GM12878 (cell line): ENCODE results near the gene CLDN14. TPM values are rescaled to one million over a fixed set of nuclear protein-coding genes. Genes with fewer than 3 reads are reported as not detected.

Experiments
- BCL11A ChIP-seq: IDR thresholded peaks from 2 replicates; pipeline ENCODE4 v1.6.1; 2011; ENCODE audit warnings: low read depth, low read length
- BHLHE40 ChIP-seq, 2 experiments: fragments of 450-650 bp in 1 of 2; IDR thresholded peaks; 2 replicates each; pipeline ENCODE4 v1.6.1; 2011 to 2017; ENCODE audit warnings: low read depth in 2 of 2, borderline replicate concordance in 1 of 2, improper control_type of control experiment in 1 of 2, low read length in 1 of 2, mild to moderate bottlenecking in 1 of 2
- BMI1 ChIP-seq: fragments of 450-650 bp; IDR thresholded peaks from 2 replicates; pipeline ENCODE4 v1.6.1; 2016; ENCODE audit warnings: mild to moderate bottlenecking, moderate library complexity, borderline replicate concordance
- CEBPB ChIP-seq, 2 experiments: fragments of 150-350 bp in 1 of 2; IDR thresholded peaks; 2 replicates each; pipeline ENCODE4 v1.6.1; 2012 to 2014; ENCODE audit warnings: low read depth in 2 of 2, low read length in 2 of 2, borderline replicate concordance in 1 of 2, inconsistent platforms in 1 of 2
- CHD2 ChIP-seq: IDR thresholded peaks from 2 replicates; pipeline ENCODE4 v1.6.1; 2011; ENCODE audit warnings: low read depth, low read length, improper control_type of control experiment, borderline replicate concordance
- CREM ChIP-seq: IDR thresholded peaks from 2 replicates; pipeline ENCODE4 v1.6.1; 2014; ENCODE audit warnings: antibody characterized with exemption, low read depth
- EP300 ChIP-seq, 2 experiments: fragments of 150-350 bp in 1 of 2; IDR thresholded peaks; 2 replicates each; pipeline ENCODE4 v1.6.1; 2011 to 2012; ENCODE audit warnings: low read depth in 2 of 2, low read length in 2 of 2, borderline replicate concordance in 1 of 2, improper control_type of control experiment in 1 of 2, inconsistent platforms in 1 of 2; ENCODE audit not compliant: control insufficient read depth in 1 of 2
- GATAD2B ChIP-seq: fragments of 450-650 bp; conservative IDR thresholded peaks from 2 replicates; pipeline ENCODE4 v1.6.1; 2017; ENCODE audit warnings: low read depth, mild to moderate bottlenecking, moderate library complexity
- IKZF2 ChIP-seq, 2 experiments: fragments of 450-650 bp; IDR thresholded peaks; 2 replicates each; pipeline ENCODE4 v1.6.1; 2017; ENCODE audit warnings: mild to moderate bottlenecking in 2 of 2, moderate library complexity in 2 of 2
- MEF2A ChIP-seq: IDR thresholded peaks from 2 replicates; pipeline ENCODE4 v1.6.1; 2011; ENCODE audit warnings: low read depth, mild to moderate bottlenecking, low read length, moderate library complexity; ENCODE audit not compliant: insufficient read depth
- MEF2B ChIP-seq: fragments of 450-650 bp; IDR thresholded peaks from 2 replicates; pipeline ENCODE4 v1.6.1; 2018; ENCODE audit warnings: mild to moderate bottlenecking, moderate library complexity; ENCODE audit not compliant: partially characterized antibody, poor library complexity, severe bottlenecking
- MTA2 ChIP-seq: fragments of 450-650 bp; IDR thresholded peaks from 2 replicates; pipeline ENCODE4 v1.6.1; 2016; ENCODE audit warnings: low read depth, mild to moderate bottlenecking, moderate library complexity
- MTA3 ChIP-seq: IDR thresholded peaks from 2 replicates; pipeline ENCODE4 v1.6.1; 2012; ENCODE audit warnings: low read length, inconsistent platforms, borderline replicate concordance
- NR2F1 ChIP-seq: fragments of 450-650 bp; conservative IDR thresholded peaks from 2 replicates; pipeline ENCODE4 v1.6.1; 2017; ENCODE audit warnings: mild to moderate bottlenecking
- SMC3 ChIP-seq: IDR thresholded peaks from 2 replicates; pipeline ENCODE4 v1.6.1; 2011; ENCODE audit warnings: low read length, improper control_type of control experiment, borderline replicate concordance
- SREBF2 ChIP-seq: IDR thresholded peaks from 2 replicates; pipeline ENCODE4 v1.6.1; 2012; ENCODE audit warnings: mild to moderate bottlenecking, low read length
- STAT3 ChIP-seq: IDR thresholded peaks from 2 replicates; pipeline ENCODE4 v1.6.1; 2011; ENCODE audit warnings: low read depth, low read length, improper control_type of control experiment
- polyA plus RNA-seq, 11 experiments: library from polyadenylated mRNA; depleted of rRNA in 4 of 11; unstranded in 6 of 11; stranded (reverse) in 5 of 11; fragments of >200 nt; fragmentation: Nextera tagmentation in 4 of 11; fragmentation: Illumina TruSeq in 1 of 11; extraction: Ambion mirVana in 4 of 11; extraction: Trizol in 1 of 11; gene quantifications; 1 replicate in 1 of 11; 2 replicates in 10 of 11; pipeline versions ENCODE4 v1.2.1 to v1.2.3, GENCODE V29; 2011 to 2016; ENCODE audit warnings: inconsistent platforms in 2 of 11, missing spikeins in 2 of 11, low read depth in 1 of 11
- total RNA-seq, 4 experiments: library from RNA; depleted of rRNA in 3 of 4; stranded (reverse); fragments of >200 nt in 3 of 4; fragmentation: Illumina TruSeq in 1 of 4; extraction: Trizol in 1 of 4; gene quantifications; 2 replicates each; pipeline versions ENCODE4 v1.2.1 to v1.2.3, GENCODE V29; 2013 to 2021
- TF ChIP-seq, protein P1 (sequence below): fragments of 450-650 bp; IDR thresholded peaks from 2 replicates; pipeline ENCODE4 v1.6.1; 2017; ENCODE audit warnings: low read depth, mild to moderate bottlenecking, moderate library complexity
- TF ChIP-seq, protein P2 (sequence below): IDR thresholded peaks from 2 replicates; pipeline ENCODE4 v1.6.1; 2012; ENCODE audit warnings: improper control_type of control experiment, low read depth, low read length; ENCODE audit not compliant: insufficient replicate concordance
- TF ChIP-seq, protein P3 (sequence below): IDR thresholded peaks from 2 replicates; pipeline ENCODE4 v1.6.1; 2012; ENCODE audit warnings: low read length, inconsistent platforms
- TF ChIP-seq, protein P4 (sequence below): IDR thresholded peaks from 2 replicates; pipeline ENCODE4 v1.6.1; 2012; ENCODE audit warnings: low read depth, low read length, improper control_type of control experiment

Gene CLDN14
- total and polyA plus RNA-seq, 10 of the 15 experiments (the other 5 are each of a cell fraction or from before 2014, with no cell fraction given) = 0.90 to 19.4 (median 6.6) TPM

DNA sequence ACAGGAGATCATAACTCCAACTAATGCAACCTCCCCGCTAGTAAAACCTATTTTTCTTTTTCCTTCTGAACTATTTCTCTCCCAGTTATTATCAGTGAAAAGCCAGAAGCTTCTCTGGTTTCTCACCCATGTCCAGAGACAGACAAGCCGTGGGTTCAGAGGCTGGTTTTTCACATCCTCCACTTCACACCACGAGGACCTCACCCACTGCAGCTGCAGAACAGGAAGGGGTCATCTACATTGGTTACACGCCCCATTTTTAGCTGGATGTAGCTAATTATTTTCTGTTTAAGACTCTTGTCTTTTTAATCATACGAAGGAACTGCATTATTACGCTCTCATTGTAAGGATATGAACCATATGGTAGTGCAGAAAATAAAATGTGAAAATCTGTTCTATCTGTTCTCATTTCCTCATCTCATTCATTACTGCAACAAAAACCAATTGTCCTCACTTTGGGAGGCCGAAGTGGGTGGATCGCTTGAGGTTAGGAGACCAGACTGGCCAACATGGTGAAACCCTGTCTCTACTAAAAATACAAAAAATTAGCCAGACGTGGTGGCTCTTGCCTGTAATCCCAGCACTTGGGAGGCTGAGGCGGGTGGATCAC lies 39.1 kb upstream of the CLDN14 start (continued):
- TF ChIP-seq BCL11A (0 out of 2 replicates have a peak, but pooled peaks have one; percentile 27), EP300 (IDR thresholded peaks at IDR 0.05; ENCODE audit: borderline replicate concordance in 1 of 2, control insufficient read depth in 1 of 2, low read depth in 2 of 2, low read length in 2 of 2) (peak in 1 of 2 experiments; percentile 69; a peak in 1 of 4 replicates), CEBPB (IDR thresholded peaks at IDR 0.05; ENCODE audit: borderline replicate concordance in 1 of 2, low read depth in 2 of 2, low read length in 2 of 2) (no peak), GATAD2B (peak; percentile 83), MTA3 (peak; percentile 27; the same call in 1 of the 2 replicates), MTA2 (peak; percentile 84), STAT3 (no peak), BMI1 (peak; percentile 18; the same call in 1 of the 2 replicates), CREM (0 out of 2 replicates have a peak, but pooled peaks have one; percentile 23), MEF2A (0 out of 2 replicates have a peak, but pooled peaks have one; percentile 5), SREBF2 (no peak), NR2F1 (no peak; the same call in 1 of the 2 replicates), IKZF2 (IDR thresholded peaks at IDR 0.05) (peak in 1 of 2 experiments; percentile 51; a peak in 2 of 4 replicates), CHD2 (peak; percentile 41; the same call in 1 of the 2 replicates), MEF2B (peak; percentile 74), BHLHE40 (IDR thresholded peaks at IDR 0.05; ENCODE audit: borderline replicate concordance in 1 of 2, low read depth in 2 of 2, low read length in 1 of 2) (0 out of 4 replicates have a peak, but pooled peaks have one; percentile 24 to 53), SMC3 (0 out of 2 replicates have a peak, but pooled peaks have one; percentile 8)
- TF ChIP-seq, protein P1, sequence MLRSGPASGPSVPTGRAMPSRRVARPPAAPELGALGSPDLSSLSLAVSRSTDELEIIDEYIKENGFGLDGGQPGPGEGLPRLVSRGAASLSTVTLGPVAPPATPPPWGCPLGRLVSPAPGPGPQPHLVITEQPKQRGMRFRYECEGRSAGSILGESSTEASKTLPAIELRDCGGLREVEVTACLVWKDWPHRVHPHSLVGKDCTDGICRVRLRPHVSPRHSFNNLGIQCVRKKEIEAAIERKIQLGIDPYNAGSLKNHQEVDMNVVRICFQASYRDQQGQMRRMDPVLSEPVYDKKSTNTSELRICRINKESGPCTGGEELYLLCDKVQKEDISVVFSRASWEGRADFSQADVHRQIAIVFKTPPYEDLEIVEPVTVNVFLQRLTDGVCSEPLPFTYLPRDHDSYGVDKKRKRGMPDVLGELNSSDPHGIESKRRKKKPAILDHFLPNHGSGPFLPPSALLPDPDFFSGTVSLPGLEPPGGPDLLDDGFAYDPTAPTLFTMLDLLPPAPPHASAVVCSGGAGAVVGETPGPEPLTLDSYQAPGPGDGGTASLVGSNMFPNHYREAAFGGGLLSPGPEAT = peak; percentile 71
- TF ChIP-seq, protein P2, sequence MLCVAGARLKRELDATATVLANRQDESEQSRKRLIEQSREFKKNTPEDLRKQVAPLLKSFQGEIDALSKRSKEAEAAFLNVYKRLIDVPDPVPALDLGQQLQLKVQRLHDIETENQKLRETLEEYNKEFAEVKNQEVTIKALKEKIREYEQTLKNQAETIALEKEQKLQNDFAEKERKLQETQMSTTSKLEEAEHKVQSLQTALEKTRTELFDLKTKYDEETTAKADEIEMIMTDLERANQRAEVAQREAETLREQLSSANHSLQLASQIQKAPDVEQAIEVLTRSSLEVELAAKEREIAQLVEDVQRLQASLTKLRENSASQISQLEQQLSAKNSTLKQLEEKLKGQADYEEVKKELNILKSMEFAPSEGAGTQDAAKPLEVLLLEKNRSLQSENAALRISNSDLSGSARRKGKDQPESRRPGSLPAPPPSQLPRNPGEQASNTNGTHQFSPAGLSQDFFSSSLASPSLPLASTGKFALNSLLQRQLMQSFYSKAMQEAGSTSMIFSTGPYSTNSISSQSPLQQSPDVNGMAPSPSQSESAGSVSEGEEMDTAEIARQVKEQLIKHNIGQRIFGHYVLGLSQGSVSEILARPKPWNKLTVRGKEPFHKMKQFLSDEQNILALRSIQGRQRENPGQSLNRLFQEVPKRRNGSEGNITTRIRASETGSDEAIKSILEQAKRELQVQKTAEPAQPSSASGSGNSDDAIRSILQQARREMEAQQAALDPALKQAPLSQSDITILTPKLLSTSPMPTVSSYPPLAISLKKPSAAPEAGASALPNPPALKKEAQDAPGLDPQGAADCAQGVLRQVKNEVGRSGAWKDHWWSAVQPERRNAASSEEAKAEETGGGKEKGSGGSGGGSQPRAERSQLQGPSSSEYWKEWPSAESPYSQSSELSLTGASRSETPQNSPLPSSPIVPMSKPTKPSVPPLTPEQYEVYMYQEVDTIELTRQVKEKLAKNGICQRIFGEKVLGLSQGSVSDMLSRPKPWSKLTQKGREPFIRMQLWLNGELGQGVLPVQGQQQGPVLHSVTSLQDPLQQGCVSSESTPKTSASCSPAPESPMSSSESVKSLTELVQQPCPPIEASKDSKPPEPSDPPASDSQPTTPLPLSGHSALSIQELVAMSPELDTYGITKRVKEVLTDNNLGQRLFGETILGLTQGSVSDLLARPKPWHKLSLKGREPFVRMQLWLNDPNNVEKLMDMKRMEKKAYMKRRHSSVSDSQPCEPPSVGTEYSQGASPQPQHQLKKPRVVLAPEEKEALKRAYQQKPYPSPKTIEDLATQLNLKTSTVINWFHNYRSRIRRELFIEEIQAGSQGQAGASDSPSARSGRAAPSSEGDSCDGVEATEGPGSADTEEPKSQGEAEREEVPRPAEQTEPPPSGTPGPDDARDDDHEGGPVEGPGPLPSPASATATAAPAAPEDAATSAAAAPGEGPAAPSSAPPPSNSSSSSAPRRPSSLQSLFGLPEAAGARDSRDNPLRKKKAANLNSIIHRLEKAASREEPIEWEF = peak; percentile 91
- TF ChIP-seq, protein P3, sequence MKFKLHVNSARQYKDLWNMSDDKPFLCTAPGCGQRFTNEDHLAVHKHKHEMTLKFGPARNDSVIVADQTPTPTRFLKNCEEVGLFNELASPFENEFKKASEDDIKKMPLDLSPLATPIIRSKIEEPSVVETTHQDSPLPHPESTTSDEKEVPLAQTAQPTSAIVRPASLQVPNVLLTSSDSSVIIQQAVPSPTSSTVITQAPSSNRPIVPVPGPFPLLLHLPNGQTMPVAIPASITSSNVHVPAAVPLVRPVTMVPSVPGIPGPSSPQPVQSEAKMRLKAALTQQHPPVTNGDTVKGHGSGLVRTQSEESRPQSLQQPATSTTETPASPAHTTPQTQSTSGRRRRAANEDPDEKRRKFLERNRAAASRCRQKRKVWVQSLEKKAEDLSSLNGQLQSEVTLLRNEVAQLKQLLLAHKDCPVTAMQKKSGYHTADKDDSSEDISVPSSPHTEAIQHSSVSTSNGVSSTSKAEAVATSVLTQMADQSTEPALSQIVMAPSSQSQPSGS = peak; percentile 46; the same call in 1 of the 2 replicates
- TF ChIP-seq, protein P4, sequence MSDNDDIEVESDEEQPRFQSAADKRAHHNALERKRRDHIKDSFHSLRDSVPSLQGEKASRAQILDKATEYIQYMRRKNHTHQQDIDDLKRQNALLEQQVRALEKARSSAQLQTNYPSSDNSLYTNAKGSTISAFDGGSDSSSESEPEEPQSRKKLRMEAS = peak; percentile 55; the same call in 1 of the 2 replicates
